H1 (cell line): ENCODE results near the gene HJURP. TPM values are rescaled to one million over a fixed set of nuclear protein-coding genes. Genes with fewer than 3 reads are reported as not detected.

Source experiments
- BCL11A ChIP-seq, 2 experiments: IDR thresholded peaks; one replicate each; pipeline ENCODE4 v1.6.1; 2011; ENCODE audit warnings: low read depth in 2 of 2, low read length in 2 of 2, mild to moderate bottlenecking in 2 of 2
- BRCA1 ChIP-seq: IDR thresholded peaks from 2 replicates; pipeline ENCODE4 v1.6.1; 2012; ENCODE audit warnings: low read depth, low read length, improper control_type of control experiment
- GTF2F1 ChIP-seq: IDR thresholded peaks from 2 replicates; pipeline ENCODE4 v1.6.1; 2012; ENCODE audit warnings: low read depth, low read length, improper control_type of control experiment, borderline replicate concordance
- JUN ChIP-seq: IDR thresholded peaks from 2 replicates; pipeline ENCODE4 v1.6.1; 2011; ENCODE audit warnings: low read depth, mild to moderate bottlenecking, improper control_type of control experiment, low read length
- PHF8 ChIP-seq: fragments of 200-600 bp; sonication (generic); conservative IDR thresholded peaks from 2 replicates; pipeline ENCODE4 v1.7.1; 2012; ENCODE audit warnings: low read depth, mild to moderate bottlenecking, inconsistent platforms, low read length, moderate library complexity
- SUZ12 ChIP-seq: fragments of 200-600 bp; sonication (generic); IDR thresholded peaks from 2 replicates; pipeline ENCODE4 v1.6.1; 2012; ENCODE audit warnings: mild to moderate bottlenecking, inconsistent platforms, low read length, moderate library complexity, mixed read lengths
- polyA plus RNA-seq, 7 experiments: library from polyadenylated mRNA; depleted of rRNA in 3 of 7; stranded (reverse) in 5 of 7; unstranded in 2 of 7; fragments of >200 nt in 5 of 7; fragments of 200-250 nt in 2 of 7; gene quantifications; 1 replicate in 5 of 7; 2 replicates in 1 of 7; 4 replicates in 1 of 7; pipeline versions ENCODE4 v1.2.1 to v1.2.3, GENCODE V29; 2011 to 2013; ENCODE audit warnings: missing spikeins in 2 of 7, mixed read lengths in 2 of 7
- total RNA-seq: library from RNA; stranded (reverse); fragmentation: NEBNext Ultra II Directional; extraction: Animal tissue kit (Norgen Biotek cat#: 25700); gene quantifications from 2 replicates; pipeline ENCODE4 v1.2.1, GENCODE V29; 2021
- TF ChIP-seq, protein P1 (sequence below): fragments of 300-600 bp; sonication (generic); IDR thresholded peaks from 2 replicates; pipeline ENCODE4 v1.7.1; 2012; ENCODE audit warnings: low read length, moderate library complexity, mild to moderate bottlenecking, inconsistent platforms; ENCODE audit not compliant: insufficient replicate concordance
- TF ChIP-seq, protein P2 (sequence below): IDR thresholded peaks from 2 replicates; pipeline ENCODE4 v1.6.1; 2011; ENCODE audit warnings: low read length, improper control_type of control experiment
- TF ChIP-seq, protein P3 (sequence below): IDR thresholded peaks from 2 replicates; pipeline ENCODE4 v1.6.1; 2012; ENCODE audit warnings: low read length, inconsistent platforms

The HJURP gene
- total and polyA plus RNA-seq, 2 of the 8 experiments (the other 6 are each of a cell fraction or from before 2014, with no cell fraction given): 49.3 to 60.5 TPM

DNA sequence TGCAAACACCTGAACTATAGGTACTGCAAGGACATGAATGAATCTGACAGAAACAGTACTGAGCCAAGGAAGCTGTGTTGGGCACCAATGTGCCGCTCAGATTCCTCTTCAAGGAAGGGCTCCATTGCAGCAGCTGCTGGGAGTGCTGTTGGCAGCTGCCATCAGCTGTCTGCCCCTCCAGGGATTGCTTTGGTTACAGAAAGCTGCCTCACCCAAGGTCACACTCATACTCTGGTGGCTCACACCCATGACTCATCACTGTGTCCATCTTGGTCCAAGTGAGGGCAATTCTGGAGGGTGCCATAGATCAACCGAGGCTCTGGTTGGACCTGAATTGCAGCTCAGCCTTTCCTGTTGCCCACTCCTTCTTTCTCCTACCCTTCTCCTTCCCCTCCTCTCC lies 38.5 kb upstream of the HJURP start (continued):
- TF ChIP-seq, protein P1, sequence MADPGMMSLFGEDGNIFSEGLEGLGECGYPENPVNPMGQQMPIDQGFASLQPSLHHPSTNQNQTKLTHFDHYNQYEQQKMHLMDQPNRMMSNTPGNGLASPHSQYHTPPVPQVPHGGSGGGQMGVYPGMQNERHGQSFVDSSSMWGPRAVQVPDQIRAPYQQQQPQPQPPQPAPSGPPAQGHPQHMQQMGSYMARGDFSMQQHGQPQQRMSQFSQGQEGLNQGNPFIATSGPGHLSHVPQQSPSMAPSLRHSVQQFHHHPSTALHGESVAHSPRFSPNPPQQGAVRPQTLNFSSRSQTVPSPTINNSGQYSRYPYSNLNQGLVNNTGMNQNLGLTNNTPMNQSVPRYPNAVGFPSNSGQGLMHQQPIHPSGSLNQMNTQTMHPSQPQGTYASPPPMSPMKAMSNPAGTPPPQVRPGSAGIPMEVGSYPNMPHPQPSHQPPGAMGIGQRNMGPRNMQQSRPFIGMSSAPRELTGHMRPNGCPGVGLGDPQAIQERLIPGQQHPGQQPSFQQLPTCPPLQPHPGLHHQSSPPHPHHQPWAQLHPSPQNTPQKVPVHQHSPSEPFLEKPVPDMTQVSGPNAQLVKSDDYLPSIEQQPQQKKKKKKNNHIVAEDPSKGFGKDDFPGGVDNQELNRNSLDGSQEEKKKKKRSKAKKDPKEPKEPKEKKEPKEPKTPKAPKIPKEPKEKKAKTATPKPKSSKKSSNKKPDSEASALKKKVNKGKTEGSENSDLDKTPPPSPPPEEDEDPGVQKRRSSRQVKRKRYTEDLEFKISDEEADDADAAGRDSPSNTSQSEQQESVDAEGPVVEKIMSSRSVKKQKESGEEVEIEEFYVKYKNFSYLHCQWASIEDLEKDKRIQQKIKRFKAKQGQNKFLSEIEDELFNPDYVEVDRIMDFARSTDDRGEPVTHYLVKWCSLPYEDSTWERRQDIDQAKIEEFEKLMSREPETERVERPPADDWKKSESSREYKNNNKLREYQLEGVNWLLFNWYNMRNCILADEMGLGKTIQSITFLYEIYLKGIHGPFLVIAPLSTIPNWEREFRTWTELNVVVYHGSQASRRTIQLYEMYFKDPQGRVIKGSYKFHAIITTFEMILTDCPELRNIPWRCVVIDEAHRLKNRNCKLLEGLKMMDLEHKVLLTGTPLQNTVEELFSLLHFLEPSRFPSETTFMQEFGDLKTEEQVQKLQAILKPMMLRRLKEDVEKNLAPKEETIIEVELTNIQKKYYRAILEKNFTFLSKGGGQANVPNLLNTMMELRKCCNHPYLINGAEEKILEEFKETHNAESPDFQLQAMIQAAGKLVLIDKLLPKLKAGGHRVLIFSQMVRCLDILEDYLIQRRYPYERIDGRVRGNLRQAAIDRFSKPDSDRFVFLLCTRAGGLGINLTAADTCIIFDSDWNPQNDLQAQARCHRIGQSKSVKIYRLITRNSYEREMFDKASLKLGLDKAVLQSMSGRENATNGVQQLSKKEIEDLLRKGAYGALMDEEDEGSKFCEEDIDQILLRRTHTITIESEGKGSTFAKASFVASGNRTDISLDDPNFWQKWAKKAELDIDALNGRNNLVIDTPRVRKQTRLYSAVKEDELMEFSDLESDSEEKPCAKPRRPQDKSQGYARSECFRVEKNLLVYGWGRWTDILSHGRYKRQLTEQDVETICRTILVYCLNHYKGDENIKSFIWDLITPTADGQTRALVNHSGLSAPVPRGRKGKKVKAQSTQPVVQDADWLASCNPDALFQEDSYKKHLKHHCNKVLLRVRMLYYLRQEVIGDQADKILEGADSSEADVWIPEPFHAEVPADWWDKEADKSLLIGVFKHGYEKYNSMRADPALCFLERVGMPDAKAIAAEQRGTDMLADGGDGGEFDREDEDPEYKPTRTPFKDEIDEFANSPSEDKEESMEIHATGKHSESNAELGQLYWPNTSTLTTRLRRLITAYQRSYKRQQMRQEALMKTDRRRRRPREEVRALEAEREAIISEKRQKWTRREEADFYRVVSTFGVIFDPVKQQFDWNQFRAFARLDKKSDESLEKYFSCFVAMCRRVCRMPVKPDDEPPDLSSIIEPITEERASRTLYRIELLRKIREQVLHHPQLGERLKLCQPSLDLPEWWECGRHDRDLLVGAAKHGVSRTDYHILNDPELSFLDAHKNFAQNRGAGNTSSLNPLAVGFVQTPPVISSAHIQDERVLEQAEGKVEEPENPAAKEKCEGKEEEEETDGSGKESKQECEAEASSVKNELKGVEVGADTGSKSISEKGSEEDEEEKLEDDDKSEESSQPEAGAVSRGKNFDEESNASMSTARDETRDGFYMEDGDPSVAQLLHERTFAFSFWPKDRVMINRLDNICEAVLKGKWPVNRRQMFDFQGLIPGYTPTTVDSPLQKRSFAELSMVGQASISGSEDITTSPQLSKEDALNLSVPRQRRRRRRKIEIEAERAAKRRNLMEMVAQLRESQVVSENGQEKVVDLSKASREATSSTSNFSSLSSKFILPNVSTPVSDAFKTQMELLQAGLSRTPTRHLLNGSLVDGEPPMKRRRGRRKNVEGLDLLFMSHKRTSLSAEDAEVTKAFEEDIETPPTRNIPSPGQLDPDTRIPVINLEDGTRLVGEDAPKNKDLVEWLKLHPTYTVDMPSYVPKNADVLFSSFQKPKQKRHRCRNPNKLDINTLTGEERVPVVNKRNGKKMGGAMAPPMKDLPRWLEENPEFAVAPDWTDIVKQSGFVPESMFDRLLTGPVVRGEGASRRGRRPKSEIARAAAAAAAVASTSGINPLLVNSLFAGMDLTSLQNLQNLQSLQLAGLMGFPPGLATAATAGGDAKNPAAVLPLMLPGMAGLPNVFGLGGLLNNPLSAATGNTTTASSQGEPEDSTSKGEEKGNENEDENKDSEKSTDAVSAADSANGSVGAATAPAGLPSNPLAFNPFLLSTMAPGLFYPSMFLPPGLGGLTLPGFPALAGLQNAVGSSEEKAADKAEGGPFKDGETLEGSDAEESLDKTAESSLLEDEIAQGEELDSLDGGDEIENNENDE: no peak
- TF ChIP-seq GTF2F1 (no peak), BRCA1 (no peak), BCL11A (IDR thresholded peaks at IDR 0.05; ENCODE audit: low read depth in 2 of 2, low read length in 2 of 2) (no peak), JUN (no peak), PHF8 (no peak), SUZ12 (no peak)
- TF ChIP-seq, protein P2, sequence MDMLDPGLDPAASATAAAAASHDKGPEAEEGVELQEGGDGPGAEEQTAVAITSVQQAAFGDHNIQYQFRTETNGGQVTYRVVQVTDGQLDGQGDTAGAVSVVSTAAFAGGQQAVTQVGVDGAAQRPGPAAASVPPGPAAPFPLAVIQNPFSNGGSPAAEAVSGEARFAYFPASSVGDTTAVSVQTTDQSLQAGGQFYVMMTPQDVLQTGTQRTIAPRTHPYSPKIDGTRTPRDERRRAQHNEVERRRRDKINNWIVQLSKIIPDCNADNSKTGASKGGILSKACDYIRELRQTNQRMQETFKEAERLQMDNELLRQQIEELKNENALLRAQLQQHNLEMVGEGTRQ: no peak
- TF ChIP-seq, protein P3, sequence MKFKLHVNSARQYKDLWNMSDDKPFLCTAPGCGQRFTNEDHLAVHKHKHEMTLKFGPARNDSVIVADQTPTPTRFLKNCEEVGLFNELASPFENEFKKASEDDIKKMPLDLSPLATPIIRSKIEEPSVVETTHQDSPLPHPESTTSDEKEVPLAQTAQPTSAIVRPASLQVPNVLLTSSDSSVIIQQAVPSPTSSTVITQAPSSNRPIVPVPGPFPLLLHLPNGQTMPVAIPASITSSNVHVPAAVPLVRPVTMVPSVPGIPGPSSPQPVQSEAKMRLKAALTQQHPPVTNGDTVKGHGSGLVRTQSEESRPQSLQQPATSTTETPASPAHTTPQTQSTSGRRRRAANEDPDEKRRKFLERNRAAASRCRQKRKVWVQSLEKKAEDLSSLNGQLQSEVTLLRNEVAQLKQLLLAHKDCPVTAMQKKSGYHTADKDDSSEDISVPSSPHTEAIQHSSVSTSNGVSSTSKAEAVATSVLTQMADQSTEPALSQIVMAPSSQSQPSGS: no peak
